DOHH2 (cell line): Measurements from ENCODE around the gene GATAD1.

Experiments used
- EZH2phosphoT487 ChIP-seq: fragments of 200-600 bp; sonication (generic); IDR thresholded peaks from 2 replicates; pipeline ENCODE4 v1.6.1; 2017; ENCODE audit warnings: borderline replicate concordance, mild to moderate bottlenecking, antibody characterized with exemption, low read length, moderate library complexity, mixed read lengths
- TF ChIP-seq, protein P1 (sequence below): fragments of 200-600 bp; sonication (generic); IDR thresholded peaks from one replicate; pipeline ENCODE4 v1.5.1; 2014; ENCODE audit warnings: antibody characterized with exemption, mild to moderate bottlenecking, low read depth, low read length; ENCODE audit not compliant: poor library complexity, severe bottlenecking

DNA sequence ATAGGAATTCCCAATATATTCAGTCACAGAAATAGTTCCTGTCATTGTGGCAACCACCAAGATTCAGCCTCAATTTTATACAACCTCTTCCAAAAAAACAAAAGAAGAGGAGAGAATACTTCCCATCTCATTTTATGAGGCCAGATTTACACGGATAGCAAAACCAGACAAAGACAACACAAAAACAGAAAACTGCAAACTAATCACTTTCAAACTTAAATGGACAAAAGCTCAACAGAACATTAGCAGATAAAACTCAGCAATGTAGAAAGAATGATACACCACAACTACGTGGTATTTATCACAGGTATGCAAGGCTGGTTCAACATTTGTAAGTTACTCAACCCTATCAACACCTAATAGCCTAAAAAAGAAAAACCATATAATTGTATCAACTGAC is 59.1 kb downstream of the GATAD1 start:
- TF ChIP-seq, protein P1, sequence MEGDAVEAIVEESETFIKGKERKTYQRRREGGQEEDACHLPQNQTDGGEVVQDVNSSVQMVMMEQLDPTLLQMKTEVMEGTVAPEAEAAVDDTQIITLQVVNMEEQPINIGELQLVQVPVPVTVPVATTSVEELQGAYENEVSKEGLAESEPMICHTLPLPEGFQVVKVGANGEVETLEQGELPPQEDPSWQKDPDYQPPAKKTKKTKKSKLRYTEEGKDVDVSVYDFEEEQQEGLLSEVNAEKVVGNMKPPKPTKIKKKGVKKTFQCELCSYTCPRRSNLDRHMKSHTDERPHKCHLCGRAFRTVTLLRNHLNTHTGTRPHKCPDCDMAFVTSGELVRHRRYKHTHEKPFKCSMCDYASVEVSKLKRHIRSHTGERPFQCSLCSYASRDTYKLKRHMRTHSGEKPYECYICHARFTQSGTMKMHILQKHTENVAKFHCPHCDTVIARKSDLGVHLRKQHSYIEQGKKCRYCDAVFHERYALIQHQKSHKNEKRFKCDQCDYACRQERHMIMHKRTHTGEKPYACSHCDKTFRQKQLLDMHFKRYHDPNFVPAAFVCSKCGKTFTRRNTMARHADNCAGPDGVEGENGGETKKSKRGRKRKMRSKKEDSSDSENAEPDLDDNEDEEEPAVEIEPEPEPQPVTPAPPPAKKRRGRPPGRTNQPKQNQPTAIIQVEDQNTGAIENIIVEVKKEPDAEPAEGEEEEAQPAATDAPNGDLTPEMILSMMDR, result no peak
- TF ChIP-seq EZH2phosphoT487, result no peak
